Astrocyte of the spinal cord (primary cell): Measurements from ENCODE around the gene LRSAM1.
"Not testable (repeated sequence)": the region's sequence is repeated elsewhere in the genome, so short reads cannot be mapped to it uniquely, and the experiment has no call there.

Experiments
- DNase-seq: peaks from one replicate; pipeline ENCODE4 v3.0.0; 2011; ENCODE audit warnings: low read depth, low spot score
- H3K4me3 ChIP-seq: 2 replicates; pipeline ENCODE4 v1.5.1; 2011; ENCODE audit warnings: low read depth, mild to moderate bottlenecking, low read length, moderate library complexity
- in situ Hi-C: cut with HindIII; loops from 2 replicates; pipeline ENCODE4 v1.10.0; 2017; ENCODE audit warnings: low sequenced_read_pairs
- TF ChIP-seq, protein P1 (sequence below): IDR thresholded peaks from 2 replicates; pipeline ENCODE4 v1.5.1; 2012; ENCODE audit warnings: low read depth, mild to moderate bottlenecking, low read length, inconsistent platforms

Gene LRSAM1

DNA sequence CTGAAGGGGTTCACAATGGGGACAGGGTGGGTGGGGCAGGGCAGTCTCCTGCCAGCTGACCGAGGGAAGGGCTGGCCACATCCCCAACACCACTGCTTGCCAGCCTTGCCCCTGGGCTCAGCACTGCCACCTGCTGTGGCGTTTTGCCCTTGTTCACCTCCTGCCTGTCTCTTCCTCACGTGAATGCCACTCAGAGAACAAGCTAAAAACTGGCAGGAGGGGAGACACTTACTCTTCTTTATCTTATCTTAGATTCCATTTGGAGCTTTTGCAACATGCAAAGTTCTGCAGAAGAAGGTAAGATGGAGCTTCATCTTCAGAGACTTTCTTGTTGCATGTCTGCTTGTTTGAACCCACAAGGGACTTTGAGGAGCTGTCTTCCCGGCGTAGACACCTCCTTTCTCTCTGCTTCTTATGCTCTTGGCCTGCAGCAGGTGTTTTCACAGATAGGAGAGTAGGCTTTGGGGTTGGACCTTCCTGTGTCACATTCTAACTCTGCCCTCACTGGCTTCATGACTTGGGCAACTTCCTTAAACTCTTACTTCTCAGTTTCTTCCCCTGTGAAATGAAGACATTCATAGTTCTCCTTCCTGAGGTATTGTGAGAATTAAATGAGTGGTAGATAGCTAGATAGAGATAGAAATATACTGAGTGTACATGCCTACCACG, 4.1 kb downstream of the LRSAM1 start:
- in situ Hi-C loops: no loop called here
- no peak overlapping the region for H3K4me3 ChIP-seq
- no peak for DNase-seq
- TF ChIP-seq, protein P1, sequence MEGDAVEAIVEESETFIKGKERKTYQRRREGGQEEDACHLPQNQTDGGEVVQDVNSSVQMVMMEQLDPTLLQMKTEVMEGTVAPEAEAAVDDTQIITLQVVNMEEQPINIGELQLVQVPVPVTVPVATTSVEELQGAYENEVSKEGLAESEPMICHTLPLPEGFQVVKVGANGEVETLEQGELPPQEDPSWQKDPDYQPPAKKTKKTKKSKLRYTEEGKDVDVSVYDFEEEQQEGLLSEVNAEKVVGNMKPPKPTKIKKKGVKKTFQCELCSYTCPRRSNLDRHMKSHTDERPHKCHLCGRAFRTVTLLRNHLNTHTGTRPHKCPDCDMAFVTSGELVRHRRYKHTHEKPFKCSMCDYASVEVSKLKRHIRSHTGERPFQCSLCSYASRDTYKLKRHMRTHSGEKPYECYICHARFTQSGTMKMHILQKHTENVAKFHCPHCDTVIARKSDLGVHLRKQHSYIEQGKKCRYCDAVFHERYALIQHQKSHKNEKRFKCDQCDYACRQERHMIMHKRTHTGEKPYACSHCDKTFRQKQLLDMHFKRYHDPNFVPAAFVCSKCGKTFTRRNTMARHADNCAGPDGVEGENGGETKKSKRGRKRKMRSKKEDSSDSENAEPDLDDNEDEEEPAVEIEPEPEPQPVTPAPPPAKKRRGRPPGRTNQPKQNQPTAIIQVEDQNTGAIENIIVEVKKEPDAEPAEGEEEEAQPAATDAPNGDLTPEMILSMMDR: peak; percentile 9

DNA sequence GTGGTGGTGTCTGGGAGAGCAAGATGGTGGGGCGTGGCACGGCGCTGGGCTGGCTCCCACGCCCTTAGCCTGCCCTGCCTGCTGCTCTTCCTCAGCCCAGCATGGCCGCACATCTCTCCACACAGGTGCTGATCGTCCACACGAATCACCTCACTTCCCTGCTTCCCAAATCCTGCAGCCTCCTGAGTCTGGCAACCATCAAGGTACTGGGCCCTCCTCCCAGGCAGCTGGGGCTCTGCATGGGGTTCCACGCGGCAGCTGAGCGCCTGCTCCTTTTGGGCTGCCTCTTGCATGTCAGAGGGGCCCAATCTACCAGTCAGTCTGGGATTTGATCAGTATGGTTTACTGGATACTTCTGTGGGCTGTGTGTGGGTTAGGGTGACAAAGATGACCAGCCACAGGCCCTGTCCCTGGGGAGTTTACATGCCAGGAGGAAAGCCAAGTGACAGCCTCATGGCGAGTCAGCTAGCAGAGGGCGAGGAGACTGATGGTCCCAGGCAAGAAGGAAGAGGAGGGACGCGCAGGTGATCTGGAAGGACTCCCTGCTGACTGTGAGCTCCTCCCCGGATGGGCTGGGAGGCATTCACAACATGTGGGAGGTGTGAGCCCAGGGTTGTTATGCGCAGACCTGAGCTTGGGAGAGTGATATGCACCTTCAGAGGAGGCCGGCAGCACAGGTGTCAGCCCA, 6.0 kb downstream of the LRSAM1 start:
- in situ Hi-C loops: no loop called here
- TF ChIP-seq, protein P1: no peak
- DNase-seq: no peak
- H3K4me3 ChIP-seq: no peak overlapping the region

DNA sequence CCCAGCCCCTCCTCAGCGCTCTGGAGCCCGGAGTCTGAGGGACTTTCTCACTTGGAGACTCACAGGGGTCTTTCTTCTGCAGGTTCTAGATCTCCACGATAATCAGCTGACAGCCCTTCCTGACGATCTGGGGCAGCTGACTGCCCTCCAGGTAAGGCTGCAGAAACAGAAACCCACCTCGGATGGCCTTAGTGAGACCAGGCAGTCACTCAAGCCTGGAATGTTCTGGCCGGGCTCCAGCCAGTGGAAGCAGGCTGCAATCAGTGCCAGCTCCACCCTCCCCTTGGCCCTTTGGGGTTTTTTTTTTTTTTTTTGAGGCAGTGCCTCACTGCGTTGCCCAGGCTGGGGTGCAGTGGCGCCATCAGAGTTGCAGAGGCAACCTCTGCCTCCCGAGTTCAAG, 7.6 kb downstream of the LRSAM1 start:
- in situ Hi-C loops: no loop called here
- DNase-seq: no peak
- TF ChIP-seq, protein P1: no peak
- no peak overlapping the region for H3K4me3 ChIP-seq

DNA sequence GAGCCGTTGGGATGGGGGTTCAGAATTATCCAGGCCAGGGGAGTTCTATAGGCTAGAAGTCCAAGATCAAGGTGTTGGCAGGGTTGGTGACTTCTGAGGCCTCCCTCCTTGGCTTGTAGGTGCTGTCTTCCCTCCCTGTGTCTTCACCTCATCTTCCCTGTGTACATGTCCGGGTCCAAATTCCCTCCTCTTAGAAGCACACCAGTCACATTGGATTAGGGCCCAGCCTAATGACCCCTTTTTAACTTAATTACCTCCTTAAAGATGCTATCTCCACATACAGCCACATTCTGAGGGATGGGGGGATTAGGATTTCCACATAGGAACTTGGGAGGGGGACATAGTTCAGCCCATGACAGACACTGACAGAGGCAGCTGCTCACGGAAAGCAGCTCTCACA, 12.1 kb downstream of the LRSAM1 start:
- TF ChIP-seq, protein P1: no peak
- H3K4me3 ChIP-seq: no peak overlapping the region
- in situ Hi-C loops: no loop called here
- no peak for DNase-seq

DNA sequence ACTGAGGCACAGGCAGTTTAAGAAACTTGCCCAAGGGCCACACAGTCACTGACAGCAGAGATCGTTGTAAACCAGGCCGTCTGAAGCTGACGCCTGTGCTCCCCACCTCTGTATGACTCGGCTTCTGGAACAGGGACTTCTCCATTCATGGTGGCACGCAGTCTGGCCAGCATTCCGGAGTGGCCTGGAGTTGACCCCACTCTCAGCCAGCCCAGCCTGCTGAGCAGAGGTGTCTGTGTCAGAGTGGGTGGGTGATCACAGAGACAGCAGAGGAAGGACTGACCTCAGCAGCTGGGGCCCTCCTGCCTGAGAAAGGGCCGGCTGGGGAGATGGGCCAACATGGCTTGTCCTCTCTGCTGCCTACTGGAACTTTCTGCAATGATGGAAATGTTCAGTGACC, 12.6 kb downstream of the LRSAM1 start:
- no peak overlapping the region for H3K4me3 ChIP-seq
- TF ChIP-seq, protein P1: no peak
- peak; percentile 41 for DNase-seq
- in situ Hi-C loops: no loop called here

DNA sequence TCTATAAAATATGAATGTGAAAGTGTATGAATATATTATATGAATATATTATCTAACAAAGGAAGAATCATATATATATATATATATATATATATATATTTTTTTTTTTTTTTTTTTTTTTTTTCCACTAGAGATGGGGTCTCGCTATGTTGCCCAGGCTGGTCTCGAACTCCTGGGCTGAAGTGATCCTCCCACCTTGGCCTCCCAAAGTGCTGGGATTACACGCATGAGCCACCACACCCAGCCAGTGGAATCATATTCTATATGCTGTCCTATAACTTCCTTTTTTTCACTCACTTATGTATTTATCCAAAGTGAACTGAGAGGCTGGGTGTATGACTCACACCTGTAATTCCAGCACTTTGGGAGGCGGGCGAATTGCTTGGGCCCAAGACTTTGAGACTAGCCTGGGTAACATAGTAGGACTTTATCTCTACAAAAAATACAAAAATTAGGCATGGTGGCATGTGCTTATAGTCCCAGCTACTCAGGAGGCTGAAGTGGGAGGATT, 15.2 kb downstream of the LRSAM1 start:
- in situ Hi-C loops, DNase-seq, H3K4me3 ChIP-seq: not testable (repeated sequence)

DNA sequence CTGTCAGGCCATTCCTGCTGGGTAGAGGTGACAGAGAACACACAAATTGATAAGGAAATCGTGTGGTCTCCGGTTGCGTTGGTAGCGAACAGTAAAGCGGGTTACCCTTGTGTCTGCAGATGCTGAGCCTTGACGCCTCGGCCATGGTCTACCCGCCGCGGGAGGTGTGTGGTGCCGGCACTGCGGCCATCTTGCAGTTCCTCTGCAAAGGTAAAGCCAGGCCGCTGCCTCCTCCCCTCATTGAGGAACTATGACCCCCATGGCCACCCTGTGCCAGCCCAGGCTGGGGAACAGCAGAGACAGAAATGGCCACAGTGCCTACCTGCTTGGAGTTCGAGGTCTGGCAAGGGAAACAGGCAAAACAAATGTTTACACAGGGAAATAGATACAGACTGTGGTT, 16.3 kb downstream of the LRSAM1 start:
- TF ChIP-seq, protein P1: no peak
- no peak overlapping the region for H3K4me3 ChIP-seq
- in situ Hi-C loops: no loop called here
- DNase-seq: no peak
